HL-60/S4 treated with phorbol 12-myristate 13-acetate at 8.2 ng/mL for 4 days and 3 days (cell line): ENCODE results near the gene HSPA1B.
"Not testable (repeated sequence)": the region's sequence is repeated elsewhere in the genome, so short reads cannot be mapped to it uniquely, and the experiment has no call there.

Source experiments
- in situ Hi-C: fragments of 300-500 bp; cut with MboI; formaldehyde crosslinking; loops from 2 replicates; pipeline ENCODE4 v1.15.0; 2022; ENCODE audit warnings: low sequenced_read_pairs

The HSPA1B gene

DNA sequence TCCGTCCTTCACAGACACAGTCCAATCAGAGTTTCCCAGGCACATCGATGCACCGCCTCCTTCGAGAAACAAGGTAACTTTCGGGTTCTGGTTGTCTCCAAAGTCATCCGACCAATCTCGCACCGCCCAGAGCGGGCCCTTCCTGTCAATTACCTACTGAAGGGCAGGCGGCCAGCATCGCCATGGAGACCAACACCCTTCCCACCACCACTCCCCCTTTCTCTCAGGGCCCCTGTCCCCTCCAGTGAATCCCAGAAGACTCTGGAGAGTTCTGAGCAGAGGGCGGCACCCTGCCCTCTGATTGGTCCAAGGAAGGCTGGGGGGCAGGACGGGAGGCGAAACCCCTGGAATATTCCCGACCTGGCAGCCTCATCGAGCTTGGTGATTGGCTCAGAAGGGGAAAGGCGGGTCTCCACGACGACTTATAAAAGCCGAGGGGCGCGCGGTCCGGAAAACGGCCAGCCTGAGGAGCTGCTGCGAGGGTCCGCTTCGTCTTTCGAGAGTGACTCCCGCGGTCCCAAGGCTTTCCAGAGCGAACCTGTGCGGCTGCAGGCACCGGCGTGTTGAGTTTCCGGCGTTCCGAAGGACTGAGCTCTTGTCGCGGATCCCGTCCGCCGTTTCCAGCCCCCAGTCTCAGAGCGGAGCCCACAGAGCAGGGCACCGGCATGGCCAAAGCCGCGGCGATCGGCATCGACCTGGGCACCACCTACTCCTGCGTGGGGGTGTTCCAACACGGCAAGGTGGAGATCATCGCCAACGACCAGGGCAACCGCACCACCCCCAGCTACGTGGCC, at the start of gene HSPA1B:
Gene HSPA1B, plus strand, starts transcription at position 453 of the 794 bp plus-strand sequence. Its CDS starts 213 bp downstream, at position 666.
- in situ Hi-C loops, result no loop called here

DNA sequence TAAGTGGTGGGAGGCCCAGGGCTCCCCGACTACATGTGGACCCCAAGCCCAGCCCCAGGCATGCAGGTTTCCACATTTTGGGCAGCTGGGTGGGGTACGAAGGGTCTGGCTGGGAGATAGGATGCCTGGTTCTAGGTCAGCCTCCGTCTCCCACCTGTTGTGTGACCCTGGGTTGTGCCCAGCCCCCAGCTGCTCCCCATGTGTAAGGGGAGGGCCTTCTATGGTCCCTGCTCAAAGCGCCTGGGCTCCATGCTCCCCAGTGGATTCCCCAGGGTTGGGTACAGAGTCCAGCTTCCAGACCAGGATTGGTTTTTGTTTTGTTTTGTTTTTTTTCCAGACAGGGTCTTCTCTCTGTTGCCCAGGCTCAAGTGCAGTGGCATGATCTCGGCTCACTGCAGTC, 49.3 kb upstream of the HSPA1B start:
- in situ Hi-C loops, result no loop called here

DNA sequence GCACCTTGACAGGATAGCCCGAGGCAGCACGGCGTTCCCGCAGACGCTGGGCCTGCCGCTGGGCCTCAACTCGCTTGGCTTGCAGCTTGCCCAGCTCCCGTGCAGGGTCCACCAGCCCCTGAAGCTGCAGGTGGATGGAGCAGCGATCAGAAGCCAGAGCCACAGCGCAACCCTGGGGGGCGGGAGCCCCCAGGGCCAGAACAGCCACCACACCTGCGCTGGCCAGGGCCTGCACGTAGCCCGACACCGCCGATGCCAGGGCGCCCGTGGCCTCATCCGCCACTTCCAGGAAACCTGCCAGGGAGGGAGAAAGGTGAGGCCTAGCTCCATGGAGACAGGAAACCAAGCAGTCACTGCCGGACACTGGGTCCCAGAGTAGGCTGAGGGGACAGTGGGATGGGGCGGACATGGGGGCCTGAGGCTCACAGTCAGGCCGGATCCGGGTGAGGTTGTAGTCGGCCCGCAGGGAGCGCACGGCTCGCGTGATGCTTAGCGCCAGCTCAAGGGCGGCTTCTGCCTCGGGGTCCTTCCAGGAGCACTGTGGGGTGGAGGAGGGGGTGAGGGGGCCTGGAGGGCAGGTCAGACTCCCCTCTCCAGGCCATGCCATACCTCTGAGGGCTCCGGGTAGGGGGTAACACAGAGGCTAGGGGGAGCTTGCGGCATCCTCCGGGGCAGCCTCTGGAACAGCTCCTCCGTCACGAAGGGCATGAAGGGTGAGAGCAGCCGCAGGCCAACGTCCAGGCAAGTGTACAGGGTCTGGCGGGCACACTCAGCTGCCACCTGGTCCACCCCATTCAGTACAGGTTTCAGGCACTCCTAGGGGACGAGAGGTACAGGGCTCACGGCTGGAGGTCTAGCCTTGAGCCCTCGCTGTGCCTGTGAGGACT, 48.3 kb upstream of the HSPA1B start:
- in situ Hi-C loops, result no loop called here

DNA sequence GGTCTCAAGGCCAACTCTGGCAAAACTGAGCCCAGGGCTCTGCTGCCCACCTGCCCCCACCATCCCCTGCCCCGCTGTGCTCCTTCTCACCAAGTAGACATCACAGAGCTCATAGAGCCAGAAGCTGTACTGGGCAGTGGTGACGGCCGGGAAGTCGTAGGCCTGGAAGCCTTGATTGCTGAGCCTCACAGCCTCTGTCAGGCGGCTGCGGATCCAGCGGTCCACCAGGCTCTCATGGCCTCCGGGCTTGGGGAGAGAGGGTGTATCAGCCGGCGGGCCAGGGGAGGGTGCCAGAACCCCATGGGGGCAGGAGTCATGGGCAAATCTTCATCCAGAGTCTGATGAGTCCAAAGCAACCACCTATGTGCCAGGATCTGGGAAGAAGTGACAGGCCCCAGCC, 47.6 kb upstream of the HSPA1B start:
- in situ Hi-C loops, result no loop called here

DNA sequence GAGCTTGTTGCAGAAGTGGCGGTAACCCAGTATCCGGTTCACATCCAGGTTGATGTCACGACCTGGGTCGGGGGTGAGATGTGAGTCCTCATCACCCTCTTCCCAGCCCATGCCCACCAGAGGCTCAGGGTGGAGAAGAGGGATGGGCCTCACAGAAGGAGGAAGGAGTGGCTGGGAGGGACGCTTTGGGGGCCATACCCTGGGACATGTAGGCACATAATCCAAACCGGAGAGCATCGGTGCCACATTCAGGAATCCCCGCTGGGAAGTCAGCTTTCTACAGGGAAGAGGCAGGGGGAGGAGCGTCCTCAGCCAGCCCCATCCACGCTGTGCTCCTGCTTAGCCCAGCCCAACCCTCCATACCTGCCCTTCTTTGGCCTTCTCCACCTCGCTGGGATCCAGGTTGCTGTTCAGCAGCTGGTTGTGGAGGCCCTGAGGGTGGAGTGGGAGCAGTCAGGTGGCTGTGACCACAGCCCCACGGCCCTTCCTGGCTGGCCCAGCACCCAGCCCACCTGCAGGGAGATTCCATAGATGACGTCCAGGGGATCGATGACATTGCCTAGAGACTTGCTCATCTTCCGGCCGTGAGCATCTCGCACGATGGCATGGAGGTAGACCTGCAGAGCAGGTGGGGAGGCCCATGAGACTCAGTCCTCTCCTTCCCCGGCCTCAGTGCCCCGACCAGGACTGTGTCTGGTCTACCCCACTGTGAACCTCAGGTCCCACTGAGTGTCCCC, 46.9 kb upstream of the HSPA1B start:
- in situ Hi-C loops, result no loop called here

DNA sequence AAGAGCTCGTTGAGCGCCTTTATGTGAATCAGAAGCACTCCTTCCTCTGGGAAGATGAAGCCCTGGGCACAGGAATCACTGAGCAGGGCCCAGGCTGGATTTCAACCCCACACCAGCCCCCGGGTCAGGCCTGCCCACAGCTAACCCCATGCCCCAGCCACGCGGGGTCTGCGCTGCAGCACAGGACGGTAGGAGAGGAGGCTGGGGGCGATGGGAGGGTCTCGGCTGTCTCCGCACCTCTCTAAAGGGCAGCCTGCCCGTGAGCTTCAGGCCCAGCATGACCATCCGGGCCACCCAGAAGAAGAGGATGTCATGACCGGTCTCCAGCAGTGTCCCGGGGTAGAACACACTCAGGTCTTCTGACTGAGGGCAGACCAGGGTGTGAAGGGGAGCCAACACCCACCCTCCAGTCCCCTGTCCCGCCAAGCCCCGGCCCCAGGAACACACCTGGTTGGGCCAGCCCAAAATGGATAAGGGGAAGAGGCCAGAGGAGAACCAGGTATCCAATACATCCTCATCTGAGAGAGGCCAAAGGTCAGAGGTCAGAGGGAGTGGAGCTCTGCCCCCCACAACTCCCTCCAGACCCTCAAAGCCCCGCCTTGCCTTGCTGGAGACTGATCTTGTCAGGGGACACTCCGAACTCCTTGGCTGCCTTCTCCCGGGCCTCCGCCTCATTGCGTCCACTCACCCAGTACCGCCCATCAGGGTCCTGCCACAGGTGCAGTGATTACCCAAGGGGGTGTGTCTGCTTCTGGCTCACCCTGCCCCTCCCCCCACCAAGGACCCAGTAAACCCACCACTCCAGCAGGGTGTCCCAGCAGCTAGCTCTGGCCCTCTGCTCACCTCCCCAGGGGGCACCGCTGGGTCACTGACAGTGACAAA, 46.1 kb upstream of the HSPA1B start:
- in situ Hi-C loops, result no loop called here

DNA sequence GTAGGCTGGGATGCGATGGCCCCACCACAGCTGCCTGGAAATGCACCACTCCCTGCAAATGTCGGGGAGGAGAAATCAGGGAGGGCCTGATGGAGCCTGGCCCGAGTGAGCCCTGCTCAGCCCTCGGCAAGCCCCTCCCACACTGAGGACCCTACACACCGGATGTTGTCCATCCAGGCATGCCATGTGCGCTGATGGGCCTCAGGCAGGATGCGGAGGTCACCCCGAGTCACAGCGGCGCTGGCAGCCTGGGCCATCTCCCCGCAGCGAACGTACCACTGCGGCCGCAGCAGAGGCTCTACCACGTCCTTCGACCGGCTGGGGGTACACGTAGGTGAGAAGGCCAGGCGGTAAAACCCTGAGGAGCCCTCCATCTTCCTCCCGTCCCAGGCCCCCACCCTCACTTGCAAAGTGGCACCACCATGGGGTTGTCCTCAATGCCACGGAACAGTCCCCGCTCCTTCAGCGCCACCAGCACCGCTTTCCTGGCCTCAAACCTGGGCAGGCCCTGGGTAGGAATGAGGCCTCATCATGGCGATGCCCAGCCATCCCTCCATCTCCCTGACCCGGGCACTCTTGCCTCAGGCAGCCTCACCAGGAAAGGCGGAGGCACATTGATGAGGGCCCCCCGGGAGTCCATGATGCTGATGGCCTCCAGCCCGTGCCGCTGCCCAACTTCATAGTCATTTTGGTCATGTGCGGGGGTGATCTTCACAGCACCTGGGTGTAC, 45.2 kb upstream of the HSPA1B start:
- in situ Hi-C loops, result no loop called here

DNA sequence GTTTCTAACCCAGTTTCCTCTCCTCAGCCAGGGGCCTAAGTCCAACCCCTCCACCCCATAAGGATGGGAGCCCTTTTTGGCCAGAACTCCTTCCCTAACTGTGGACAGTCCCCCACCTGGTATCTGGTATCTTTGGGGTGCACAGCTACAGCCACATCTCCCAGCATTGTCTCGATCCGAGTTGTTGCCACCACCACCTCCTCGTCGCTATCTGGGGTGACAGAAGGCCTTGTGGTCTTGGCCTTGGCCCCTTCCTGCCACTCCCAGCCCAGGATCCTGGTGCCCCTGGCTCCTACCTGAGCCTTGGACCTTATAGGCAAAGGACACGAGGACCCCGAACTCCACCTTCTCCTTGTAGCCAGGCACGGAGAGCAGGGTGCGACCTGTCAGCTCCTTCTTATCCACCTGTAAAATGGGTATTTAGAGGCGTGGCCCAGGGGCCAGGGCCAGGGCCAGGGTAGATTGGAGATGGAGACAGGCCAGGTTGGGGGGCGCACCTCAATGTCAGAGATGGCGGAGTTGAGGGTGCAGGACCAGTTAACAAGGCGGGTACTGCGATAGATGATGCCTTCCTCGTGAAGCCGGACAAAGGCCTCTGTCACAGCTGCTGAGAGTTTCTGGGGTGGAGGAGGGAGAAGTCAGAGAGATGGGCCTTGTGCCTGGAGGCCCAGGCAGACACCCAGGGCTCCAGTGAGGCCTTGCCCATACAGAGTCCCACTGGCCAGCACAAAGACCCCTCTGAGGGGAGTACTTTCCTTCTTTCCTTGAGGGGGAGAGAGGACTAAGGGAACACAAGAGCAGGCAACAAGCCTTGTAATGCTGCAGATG, 43.2 kb upstream of the HSPA1B start:
- in situ Hi-C loops, result no loop called here

DNA sequence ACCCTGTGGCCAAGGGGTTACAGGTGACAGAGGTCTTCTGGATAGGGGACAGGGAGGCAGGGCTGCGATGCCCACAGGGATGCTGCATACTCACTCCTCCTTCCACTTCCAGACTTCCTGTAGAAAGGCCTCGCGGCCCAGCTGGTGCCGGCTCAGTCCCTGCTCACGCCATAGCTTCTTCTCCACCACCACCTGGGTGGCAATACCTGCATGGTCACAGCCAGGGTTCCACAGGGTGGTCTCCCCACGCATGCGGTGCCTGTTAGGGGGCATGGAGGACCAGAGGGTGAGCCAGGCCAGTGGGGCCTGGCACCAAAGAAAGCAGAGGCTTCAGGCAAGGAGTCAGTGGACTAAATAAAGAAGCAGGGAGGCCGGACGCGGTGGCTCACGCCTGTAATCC, 42.1 kb upstream of the HSPA1B start:
- in situ Hi-C loops, result no loop called here

DNA sequence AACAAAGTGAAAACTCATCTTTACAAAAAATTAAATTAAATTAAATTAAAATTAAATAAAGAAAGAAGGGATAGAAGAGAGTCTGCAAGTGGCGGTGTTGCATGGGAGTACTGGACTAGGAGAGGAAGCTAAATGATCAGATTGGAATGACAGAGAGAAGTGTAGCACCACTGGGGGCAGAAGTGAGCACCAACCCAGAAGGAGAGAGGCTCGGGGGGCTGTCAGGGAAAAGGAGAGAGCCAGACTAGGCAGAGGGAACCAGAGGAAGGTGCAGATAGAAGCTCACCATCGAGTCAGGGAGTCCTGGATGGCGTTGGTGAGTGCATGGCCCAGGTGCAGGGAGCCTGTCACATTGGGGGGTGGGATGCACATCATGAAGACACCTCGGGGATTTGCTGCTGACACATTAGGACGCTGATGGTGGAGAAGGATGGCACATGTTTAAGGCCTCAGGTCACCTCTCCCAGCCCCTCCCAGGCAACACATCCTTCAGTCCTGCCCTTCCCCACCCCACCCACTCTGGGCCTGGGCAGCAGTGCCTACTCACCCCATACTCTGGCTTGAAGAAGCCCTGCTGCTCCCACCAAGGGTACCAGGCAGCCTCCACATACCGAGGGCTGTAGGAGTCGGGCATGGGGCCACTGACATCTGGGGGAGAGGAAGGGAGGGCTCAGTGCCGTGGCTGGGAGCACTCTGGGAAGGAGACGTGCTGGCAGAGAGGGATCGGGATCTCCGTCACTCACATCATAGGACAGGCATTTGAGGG, 36.0 kb upstream of the HSPA1B start:
- in situ Hi-C loops, result no loop called here

DNA sequence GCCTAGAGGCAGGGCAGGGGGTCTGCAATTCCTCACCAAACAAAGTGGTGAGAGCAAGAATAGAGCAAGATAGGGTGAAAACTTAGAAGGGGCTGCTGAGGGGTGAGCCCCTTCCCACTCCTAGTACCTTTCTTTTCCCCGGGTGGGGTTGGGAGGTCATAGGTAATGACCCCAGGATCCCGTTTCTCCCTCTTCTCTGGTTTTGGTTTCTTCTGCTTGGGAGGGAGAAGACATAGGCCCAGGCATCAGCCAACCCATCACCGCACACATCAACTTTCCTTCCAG, 35.5 kb upstream of the HSPA1B start:
- in situ Hi-C loops, result no loop called here

DNA sequence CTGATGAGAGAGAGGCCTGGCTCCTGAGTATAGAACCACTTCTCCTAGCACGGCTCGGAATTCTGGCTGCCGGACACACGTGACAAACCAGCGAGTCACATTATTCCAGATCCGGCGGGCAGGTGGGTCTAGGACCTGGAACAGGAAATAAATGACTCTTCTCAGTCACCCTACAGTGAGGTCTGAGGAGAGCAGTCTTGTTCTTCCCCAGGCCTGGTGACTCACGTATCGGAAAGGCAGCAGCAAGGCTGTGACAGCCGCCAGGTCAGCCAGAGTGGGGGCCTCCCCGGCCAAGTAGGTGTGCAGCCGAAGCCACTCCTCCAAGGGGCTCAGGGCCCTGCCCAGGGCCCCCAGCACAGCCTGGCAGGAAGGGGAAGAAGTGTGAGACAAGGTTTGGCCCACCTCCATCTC, 34.8 kb upstream of the HSPA1B start:
- in situ Hi-C loops, result no loop called here

DNA sequence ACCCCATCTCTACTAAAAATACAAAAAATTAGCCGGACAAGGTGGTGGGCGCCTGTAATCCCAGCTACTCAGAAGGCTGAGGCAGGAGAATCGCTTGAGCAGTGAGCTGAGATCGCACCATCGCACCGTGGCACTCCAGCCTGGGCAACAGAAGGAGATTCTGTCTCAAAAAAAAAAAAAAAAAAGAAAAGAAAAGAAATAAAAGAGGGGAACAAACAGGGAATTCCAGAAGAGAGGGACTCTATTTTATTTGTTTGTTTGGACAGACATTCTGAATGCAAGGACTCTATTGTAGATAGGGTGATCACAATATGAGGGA, 33.7 kb upstream of the HSPA1B start:
- in situ Hi-C loops, result not testable (repeated sequence)

DNA sequence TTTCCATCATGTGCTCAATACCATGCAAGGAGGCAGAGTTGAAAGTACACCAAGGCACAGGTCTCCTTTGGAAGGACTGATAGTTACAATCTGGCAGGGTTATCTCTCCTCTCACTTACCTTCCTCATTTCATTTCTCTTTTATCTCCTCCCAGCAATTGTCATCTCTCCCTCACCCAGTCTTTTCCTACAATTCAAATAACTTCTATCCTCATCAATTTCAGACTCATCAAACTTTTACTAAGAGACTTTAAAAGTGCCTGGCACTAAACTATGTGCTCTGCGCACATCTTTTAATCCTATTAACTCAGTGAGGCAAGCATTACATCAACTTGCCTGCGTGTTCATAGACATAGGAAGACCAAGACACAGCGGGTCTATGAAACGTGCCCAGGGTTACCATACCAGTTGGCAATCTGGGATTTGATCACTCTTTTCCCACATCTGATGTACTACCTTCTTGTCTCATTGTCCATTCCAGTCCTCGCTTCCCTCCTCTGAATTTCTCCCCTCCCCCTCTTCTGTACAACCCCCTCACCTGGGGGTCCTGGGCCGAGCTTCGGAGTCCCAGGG, 33.2 kb upstream of the HSPA1B start:
- in situ Hi-C loops, result no loop called here

DNA sequence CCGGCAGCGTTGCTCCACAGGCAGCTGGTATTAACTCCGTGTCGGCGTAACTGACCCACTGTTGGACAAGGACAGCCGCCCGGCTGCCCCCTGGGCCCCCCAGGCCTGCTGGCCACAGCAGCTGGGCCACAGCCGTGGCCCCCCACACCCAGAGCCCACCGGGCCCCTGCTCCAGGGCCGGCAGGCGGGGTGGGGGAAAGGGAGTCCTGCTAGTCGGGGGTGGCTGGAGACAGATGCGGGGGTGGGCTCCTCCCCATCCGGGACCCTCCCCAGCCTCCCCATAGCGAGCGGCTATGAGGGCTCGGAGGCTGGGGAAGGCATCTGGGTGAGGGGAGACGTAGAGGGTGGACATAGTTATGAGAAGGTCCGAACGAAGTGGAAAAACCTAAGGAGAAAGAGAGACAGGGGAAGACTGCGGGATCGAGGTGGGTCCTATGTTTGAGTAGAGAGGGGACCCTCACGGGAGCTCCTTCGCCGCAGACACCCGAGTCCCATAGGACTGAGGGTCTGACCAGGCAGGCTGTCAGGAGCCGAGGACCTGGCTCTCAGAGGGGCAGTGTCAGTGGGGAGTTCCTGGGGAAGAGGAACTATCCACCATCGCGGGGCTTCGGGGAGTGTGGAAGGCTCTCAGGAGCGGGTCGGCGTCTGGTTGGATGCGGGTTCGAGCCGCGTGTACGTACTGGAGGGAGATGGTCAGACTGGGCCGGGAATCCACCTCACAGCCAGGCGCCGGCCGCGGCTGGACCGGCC, 32.5 kb upstream of the HSPA1B start:
- in situ Hi-C loops, result no loop called here

DNA sequence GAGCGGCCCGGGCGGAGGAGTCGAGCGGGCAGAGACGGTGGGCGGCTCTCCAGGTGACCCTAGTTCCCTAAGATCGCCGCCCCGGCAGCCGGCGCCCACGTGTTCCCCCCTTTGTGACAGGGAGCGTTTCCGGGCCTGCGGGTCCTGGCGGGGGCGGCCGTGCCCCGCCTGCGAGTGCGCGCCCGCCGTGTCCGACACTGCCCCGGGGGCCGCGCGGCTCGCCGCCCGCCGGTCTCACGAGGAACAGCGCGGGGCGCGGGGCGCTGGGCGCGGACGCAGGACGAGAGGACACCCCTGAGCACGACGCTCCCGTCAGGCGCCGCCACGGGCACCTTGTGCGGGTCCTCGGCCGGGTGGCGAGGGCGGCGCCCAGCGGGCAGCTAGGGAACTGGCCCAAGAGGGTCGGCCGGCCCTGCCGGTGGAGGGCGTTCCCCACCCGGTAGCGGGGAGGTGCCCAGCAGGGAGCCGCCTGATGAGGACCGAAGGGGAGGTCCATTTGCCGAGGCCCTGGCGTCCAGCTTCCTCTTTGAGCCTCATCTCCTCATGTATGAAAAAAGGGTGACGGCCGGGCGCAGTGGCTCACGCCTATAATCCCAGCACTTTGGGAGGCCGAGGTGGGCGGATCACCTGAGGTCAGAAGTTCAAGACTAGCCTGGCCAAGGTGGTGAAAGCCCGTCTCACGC, 31.8 kb upstream of the HSPA1B start, which contains the start of gene VARS1:
Gene VARS1, minus strand, starts transcription at position 137 of the 683 bp plus-strand sequence. CDS start 535 bp downstream, outside the sequence.
- in situ Hi-C loops, result no loop called here

DNA sequence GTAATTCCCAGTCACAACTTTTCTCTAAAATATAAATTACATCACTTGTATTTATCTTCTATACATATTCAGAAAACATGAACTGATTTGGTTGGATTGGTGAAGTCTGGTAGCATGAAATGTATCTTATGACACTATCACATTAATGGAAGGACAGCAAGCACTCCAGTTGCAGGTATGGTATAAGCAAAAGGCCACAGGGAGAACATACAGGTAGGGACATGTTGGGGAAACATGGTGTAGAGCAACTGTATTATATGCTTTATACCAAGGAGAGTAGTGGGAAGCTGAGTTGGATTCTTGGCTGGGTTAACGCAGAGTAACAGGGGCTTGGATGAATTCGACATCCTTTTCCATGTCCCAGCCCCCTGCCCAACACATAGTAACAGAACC, 30.5 kb upstream of the HSPA1B start:
- in situ Hi-C loops, result no loop called here
